ENCODE data around the gene CHD8.
"Not testable (repeated sequence)": the region's sequence is repeated elsewhere in the genome, so short reads cannot be mapped to it uniquely, and the experiment has no call there.

The CHD8 gene

GRCh38 chr14:21455912-21456667 is at the start of gene CHD8:
CHD8 (minus strand) TSS chr14:21456123; CDS start chr14:21431643, 24,480 bp downstream.
- peak; percentile 99 for DNase-seq

GRCh38 chr14:21505012-21505553 is 49.2 kb upstream of the CHD8 start:
- DNase-seq, result peak in 1 of 2 donors; percentile 31

- no peak for DNase-seq
Observed at GRCh38 chr14:21503376-21503775, 47.5 kb upstream of the CHD8 start.

- DNase-seq, result no peak
Observed at GRCh38 chr14:21501568-21501967, 45.6 kb upstream of the CHD8 start.

- DNase-seq, result peak in 1 of 2 donors; percentile 70
Observed at GRCh38 chr14:21498540-21499526, 42.9 kb upstream of the CHD8 start.

GRCh38 chr14:21496453-21496852 is 40.5 kb upstream of the CHD8 start:
- DNase-seq, result no peak

- DNase-seq, result no peak
Observed at GRCh38 chr14:21494902-21495762, 39.2 kb upstream of the CHD8 start.

GRCh38 chr14:21486640-21487087 is 30.7 kb upstream of the CHD8 start:
- no peak for DNase-seq

GRCh38 chr14:21476925-21477681 is 21.2 kb upstream of the CHD8 start, which contains the start of the genes RAB2B and TOX4:
RAB2B (minus strand) TSS chr14:21476959; CDS start chr14:21476872, 87 bp downstream.
TOX4 (plus strand) TSS chr14:21477195; CDS start chr14:21477279, 84 bp downstream.
- DNase-seq, result peak; percentile 97 to 98

GRCh38 chr14:21476523-21476924 is 20.6 kb upstream of the CHD8 start:
- peak in 1 of 2 donors; percentile 75 for DNase-seq

- DNase-seq, result no peak
Observed at GRCh38 chr14:21475767-21476522, 20.0 kb upstream of the CHD8 start.

- no peak for DNase-seq
Observed at GRCh38 chr14:21467616-21468015, 11.7 kb upstream of the CHD8 start.

GRCh38 chr14:21455592-21455911 is 371 bp downstream of the CHD8 start:
- peak; percentile 30 to 48 for DNase-seq

- no peak for DNase-seq
Observed at GRCh38 chr14:21454843-21455544, 929 bp downstream of the CHD8 start.

- no peak for DNase-seq
Observed at GRCh38 chr14:21449899-21450216, 6.1 kb downstream of the CHD8 start.

GRCh38 chr14:21442657-21443056 is 13.3 kb downstream of the CHD8 start:
- DNase-seq, result not testable (repeated sequence)

- peak; percentile 34 to 49 for DNase-seq
Observed at GRCh38 chr14:21440859-21441258, 15.1 kb downstream of the CHD8 start.

GRCh38 chr14:21437063-21437901 is 18.6 kb downstream of the CHD8 start:
- peak; percentile 98 to 100 for DNase-seq

GRCh38 chr14:21436567-21437062 is 19.3 kb downstream of the CHD8 start:
- peak in 1 of 2 donors; percentile 16 for DNase-seq

All from inflammatory macrophage treated with lipopolysaccharide for 1 hour (primary cell).